HFFc6 (cell line): ENCODE results near the gene RTP2. TPM values are rescaled to one million over a fixed set of nuclear protein-coding genes. Genes with fewer than 3 reads are reported as not detected.

ENCODE experiments used
- DNase-seq: peaks from one replicate; pipeline ENCODE4 v3.0.0-alpha.2; 2018
- H3K27ac Mint-ChIP-seq: 2 replicates; pipeline ENCODE4 v1.8.0; 2020; ENCODE audit warnings: mild to moderate bottlenecking, mixed read lengths
- H3K27me3 Mint-ChIP-seq: 2 replicates; pipeline ENCODE4 v1.8.0; 2021; ENCODE audit warnings: mild to moderate bottlenecking, moderate library complexity, mixed read lengths; ENCODE audit not compliant: insufficient read depth
- H3K36me3 Mint-ChIP-seq: 2 replicates; pipeline ENCODE4 v1.8.0; 2021; ENCODE audit warnings: low read depth, mixed read lengths
- H3K4me1 Mint-ChIP-seq: 2 replicates; pipeline ENCODE4 v1.8.0; 2020; ENCODE audit warnings: low read depth, mixed read lengths
- H3K4me3 Mint-ChIP-seq: 2 replicates; pipeline ENCODE4 v1.8.0; 2020; ENCODE audit warnings: mild to moderate bottlenecking, moderate library complexity, mixed read lengths
- H3K9me3 Mint-ChIP-seq: 2 replicates; pipeline ENCODE4 v1.8.0; 2020; ENCODE audit warnings: mild to moderate bottlenecking, mixed read lengths
- CTCF ChIP-seq: fragments of 200-600 bp; sonication (generic); IDR thresholded peaks from 2 replicates; pipeline ENCODE4 v1.5.0; 2021; ENCODE audit warnings: antibody characterized with exemption, mild to moderate bottlenecking
- total RNA-seq, 6 experiments: library from RNA; stranded (reverse); fragmentation: NEBNext Ultra II Directional; extraction: Animal tissue kit (Norgen Biotek cat#: 25700); gene quantifications; 2 replicates in 1 of 6; 3 replicates in 5 of 6; pipeline ENCODE4 v1.2.3, GENCODE V29; 2021

The RTP2 gene
- total RNA-seq, 6 experiments from 2014 or later, result not detected

GRCh38 chr3:187651282-187651681, 51.1 kb downstream of the RTP2 start:
- peaks cover 8% of the 10 kb centered on the region; the same call in 1 of the 2 replicates for H3K4me1 Mint-ChIP-seq
- peaks cover 18% of the 10 kb centered on the region for H3K27me3 Mint-ChIP-seq
- H3K36me3 Mint-ChIP-seq, result no peaks in the 10 kb centered on the region
- H3K27ac Mint-ChIP-seq, result no peak overlapping the region
- H3K9me3 Mint-ChIP-seq, result peaks cover 5% of the 10 kb centered on the region; the same call in 1 of the 2 replicates
- DNase-seq, result no peak
- no peak for TF ChIP-seq CTCF
- no peak overlapping the region for H3K4me3 Mint-ChIP-seq

Other genes starting within 250 kb of the RTP2 start
- not detected for gene SST, start 32.2 kb downstream of the RTP2 start, total RNA-seq
- gene BCL6, start 42.9 kb upstream of the RTP2 start, total RNA-seq, result 10 to 100 TPM; 28.0 to 36.5 (median 31.1) TPM